DOHH2 (cell line): Measurements from ENCODE around the gene RFTN2.
"Not testable (repeated sequence)": the region's sequence is repeated elsewhere in the genome, so short reads cannot be mapped to it uniquely, and the experiment has no call there.

Experiments
- CTCF ChIP-seq: fragments of 200-600 bp; sonication (generic); IDR thresholded peaks from one replicate; pipeline ENCODE4 v1.5.1; 2014; ENCODE audit warnings: antibody characterized with exemption, mild to moderate bottlenecking, low read depth, low read length; ENCODE audit not compliant: poor library complexity, severe bottlenecking
- EZH2phosphoT487 ChIP-seq: fragments of 200-600 bp; sonication (generic); IDR thresholded peaks from 2 replicates; pipeline ENCODE4 v1.6.1; 2017; ENCODE audit warnings: borderline replicate concordance, mild to moderate bottlenecking, antibody characterized with exemption, low read length, moderate library complexity, mixed read lengths

GRCh38 chr2:197640571-197641122 is 34.7 kb downstream of the RFTN2 start:
- not testable (repeated sequence) for TF ChIP-seq CTCF, EZH2phosphoT487
